ENCODE measurements around the gene SFXN3. TPM values are rescaled to one million over a fixed set of nuclear protein-coding genes. Genes with fewer than 3 reads are reported as not detected.

Gene SFXN3
- total and polyA plus RNA-seq, 2 of the 13 experiments (the other 11 are each of a cell fraction or from before 2014, with no cell fraction given) = 16.8 to 71.5 TPM

GRCh38 chr10:101067356-101068083, 36.5 kb downstream of the SFXN3 start (continued):
- TF ChIP-seq SALL2 (CRISPR knock-in tag; IDR thresholded peaks at IDR 0.05) (no peak), ZNF567 (CRISPR knock-in tag; IDR thresholded peaks at IDR 0.05; ENCODE audit: borderline replicate concordance) (no peak), SIX4 (CRISPR knock-in tag; IDR thresholded peaks at IDR 0.05) (no peak), NFRKB (IDR thresholded peaks at IDR 0.05) (no peak), ZNF34 (CRISPR knock-in tag; IDR thresholded peaks at IDR 0.05; ENCODE audit: borderline replicate concordance) (no peak), ZNF484 (CRISPR knock-in tag; IDR thresholded peaks at IDR 0.05; ENCODE audit: borderline replicate concordance, low read depth) (no peak), STAT5B (CRISPR knock-in tag; IDR thresholded peaks at IDR 0.05) (no peak), ZNF552 (CRISPR knock-in tag; IDR thresholded peaks at IDR 0.05; ENCODE audit: borderline replicate concordance) (no peak), ZFP36 (IDR thresholded peaks at IDR 0.05; ENCODE audit: borderline replicate concordance, low read depth, low read length, partially characterized antibody) (no peak), ZFP36L1 (CRISPR knock-in tag; IDR thresholded peaks at IDR 0.05) (no peak), POLR2A (IDR thresholded peaks at IDR 0.05; ENCODE audit: insufficient read depth in 1 of 2, low read depth in 2 of 2, low read length in 2 of 2) (peak in 1 of 2 experiments; percentile 36; a peak in 1 of 4 replicates), POGZ (CRISPR knock-in tag; IDR thresholded peaks at IDR 0.05) (no peak), SSRP1 (CRISPR knock-in tag; IDR thresholded peaks at IDR 0.05) (peak; percentile 84; the same call in 1 of the 2 replicates), SATB2 (CRISPR knock-in tag; IDR thresholded peaks at IDR 0.05) (peak; percentile 40; the same call in 1 of the 2 replicates), ZBTB40 (IDR thresholded peaks at IDR 0.05) (no peak), ZBTB40 (CRISPR knock-in tag; IDR thresholded peaks at IDR 0.05) (no peak; the same call in 1 of the 2 replicates)
- TF ChIP-seq, protein P1, sequence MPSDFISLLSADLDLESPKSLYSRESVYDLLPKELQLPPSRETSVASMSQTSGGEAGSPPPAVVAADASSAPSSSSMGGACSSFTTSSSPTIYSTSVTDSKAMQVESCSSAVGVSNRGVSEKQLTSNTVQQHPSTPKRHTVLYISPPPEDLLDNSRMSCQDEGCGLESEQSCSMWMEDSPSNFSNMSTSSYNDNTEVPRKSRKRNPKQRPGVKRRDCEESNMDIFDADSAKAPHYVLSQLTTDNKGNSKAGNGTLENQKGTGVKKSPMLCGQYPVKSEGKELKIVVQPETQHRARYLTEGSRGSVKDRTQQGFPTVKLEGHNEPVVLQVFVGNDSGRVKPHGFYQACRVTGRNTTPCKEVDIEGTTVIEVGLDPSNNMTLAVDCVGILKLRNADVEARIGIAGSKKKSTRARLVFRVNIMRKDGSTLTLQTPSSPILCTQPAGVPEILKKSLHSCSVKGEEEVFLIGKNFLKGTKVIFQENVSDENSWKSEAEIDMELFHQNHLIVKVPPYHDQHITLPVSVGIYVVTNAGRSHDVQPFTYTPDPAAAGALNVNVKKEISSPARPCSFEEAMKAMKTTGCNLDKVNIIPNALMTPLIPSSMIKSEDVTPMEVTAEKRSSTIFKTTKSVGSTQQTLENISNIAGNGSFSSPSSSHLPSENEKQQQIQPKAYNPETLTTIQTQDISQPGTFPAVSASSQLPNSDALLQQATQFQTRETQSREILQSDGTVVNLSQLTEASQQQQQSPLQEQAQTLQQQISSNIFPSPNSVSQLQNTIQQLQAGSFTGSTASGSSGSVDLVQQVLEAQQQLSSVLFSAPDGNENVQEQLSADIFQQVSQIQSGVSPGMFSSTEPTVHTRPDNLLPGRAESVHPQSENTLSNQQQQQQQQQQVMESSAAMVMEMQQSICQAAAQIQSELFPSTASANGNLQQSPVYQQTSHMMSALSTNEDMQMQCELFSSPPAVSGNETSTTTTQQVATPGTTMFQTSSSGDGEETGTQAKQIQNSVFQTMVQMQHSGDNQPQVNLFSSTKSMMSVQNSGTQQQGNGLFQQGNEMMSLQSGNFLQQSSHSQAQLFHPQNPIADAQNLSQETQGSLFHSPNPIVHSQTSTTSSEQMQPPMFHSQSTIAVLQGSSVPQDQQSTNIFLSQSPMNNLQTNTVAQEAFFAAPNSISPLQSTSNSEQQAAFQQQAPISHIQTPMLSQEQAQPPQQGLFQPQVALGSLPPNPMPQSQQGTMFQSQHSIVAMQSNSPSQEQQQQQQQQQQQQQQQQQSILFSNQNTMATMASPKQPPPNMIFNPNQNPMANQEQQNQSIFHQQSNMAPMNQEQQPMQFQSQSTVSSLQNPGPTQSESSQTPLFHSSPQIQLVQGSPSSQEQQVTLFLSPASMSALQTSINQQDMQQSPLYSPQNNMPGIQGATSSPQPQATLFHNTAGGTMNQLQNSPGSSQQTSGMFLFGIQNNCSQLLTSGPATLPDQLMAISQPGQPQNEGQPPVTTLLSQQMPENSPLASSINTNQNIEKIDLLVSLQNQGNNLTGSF (CRISPR knock-in tag; IDR thresholded peaks at IDR 0.05) = 0 out of 2 replicates have a peak, but pooled peaks have one; percentile 29
